Gastrocnemius medialis (tissue), 4 donors: ENCODE data around the gene ANTXR1. TPM values are rescaled to one million over a fixed set of nuclear protein-coding genes. Genes with fewer than 3 reads are reported as not detected.

Experiments used
- ATAC-seq, 2 donors: fragments of 150-250 bp; one replicate each; pipeline ENCODE4 v1.9.1; 2016
- DNase-seq, 2 donors: peaks; one replicate each; pipeline ENCODE4 v3.0.0-alpha.2; 2019
- H3K27ac ChIP-seq, 4 donors: fragments of 200-600 bp; sonication (generic); 1 replicate in 1 of 4; 2 replicates in 3 of 4; pipeline ENCODE4 v1.5.1; 2016 to 2018; ENCODE audit warnings: mild to moderate bottlenecking in 2 of 4, moderate library complexity in 1 of 4
- H3K27me3 ChIP-seq, 3 donors: fragments of 200-600 bp; sonication (generic) in 2 of 3; 1 replicate in 1 of 3; 2 replicates in 2 of 3; pipeline versions ENCODE4 v1.5.1 to v1.6.0; 2016 to 2019; ENCODE audit warnings: mild to moderate bottlenecking in 1 of 3, moderate library complexity in 1 of 3
- H3K36me3 ChIP-seq, 2 donors: fragments of 200-600 bp; sonication (generic) in 1 of 2; one replicate each; pipeline ENCODE4 v1.5.1; 2017 to 2018
- H3K4me1 ChIP-seq, 2 donors: fragments of 200-600 bp; sonication (generic) in 1 of 2; one replicate each; pipeline ENCODE4 v1.5.1; 2016 to 2017; ENCODE audit warnings: mild to moderate bottlenecking in 2 of 2
- H3K4me3 ChIP-seq, 4 donors: fragments of 200-600 bp; sonication (generic) in 3 of 4; 1 replicate in 1 of 4; 2 replicates in 3 of 4; pipeline ENCODE4 v1.5.1; 2016 to 2019; ENCODE audit warnings: mild to moderate bottlenecking in 2 of 4
- H3K9me3 ChIP-seq, 3 donors: fragments of 200-600 bp; sonication (generic) in 2 of 3; 1 replicate in 1 of 3; 2 replicates in 2 of 3; pipeline ENCODE4 v1.5.1; 2016 to 2019
- POLR2A ChIP-seq, 2 donors: fragments of 450-650 bp; IDR thresholded peaks; one replicate each; pipeline ENCODE4 v1.6.1; 2017; ENCODE audit warnings: antibody characterized with exemption in 2 of 2, mild to moderate bottlenecking in 2 of 2, moderate library complexity in 2 of 2
- in situ Hi-C, 4 donors: fragments of 200-750 bp; cut with MboI; loops; one replicate each; pipeline versions ENCODE4 v1.15.0 to v1.8.0; 2017; ENCODE audit warnings: low sequenced_read_pairs in 4 of 4
- intact Hi-C: fragments of 100-400 bp; cut with DNase I; formaldehyde crosslinking; loops from one replicate; pipeline ENCODE4 v1.15.1; 2023; ENCODE audit warnings: low total_unique reads
- total RNA-seq, 4 donors: library from RNA; depleted of rRNA; stranded (reverse); fragments of >200 nt; gene quantifications; one replicate each; pipeline versions ENCODE4 v1.1.0 to v1.2.3, GENCODE V29; 2016
- TF ChIP-seq, protein P1 (sequence below), 5 experiments: fragments of 450-650 bp in 3 of 5; fragments of 200-600 bp in 2 of 5; sonication (generic) in 2 of 5; IDR thresholded peaks in 4 of 5; conservative IDR thresholded peaks in 1 of 5; 1 replicate in 4 of 5; 2 replicates in 1 of 5; pipeline ENCODE4 v1.5.1; 2016 to 2019; ENCODE audit warnings: antibody characterized with exemption in 5 of 5, mild to moderate bottlenecking in 3 of 5, moderate library complexity in 3 of 5

Gene ANTXR1
- total RNA-seq, 4 donors from 2014 or later: 8.0 to 13.6 (median 9.7) TPM

DNA sequence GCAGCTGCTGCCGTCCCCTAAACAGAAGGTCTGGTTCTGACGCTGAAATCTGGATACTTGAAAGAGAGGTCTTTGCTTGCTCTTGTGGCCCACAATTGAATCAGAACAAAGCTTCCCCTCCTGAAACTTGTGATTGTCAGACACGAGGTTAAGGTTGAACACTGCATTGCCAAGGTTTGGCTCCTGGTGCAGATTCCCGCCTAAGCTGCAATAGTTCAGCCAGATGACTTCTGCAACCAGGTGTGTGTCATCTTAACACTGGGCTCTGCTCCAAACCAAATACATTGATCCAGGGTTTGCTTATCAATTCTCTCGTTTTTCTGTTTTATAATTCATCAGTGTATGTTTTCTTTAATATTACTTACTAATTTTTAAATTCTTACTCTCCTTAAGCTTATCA lies 23.9 kb upstream of the ANTXR1 start:
- no peak overlapping the region for H3K4me3 ChIP-seq
- no peak overlapping the region for H3K27ac ChIP-seq
- intact Hi-C loops: no loop called here
- no peak for TF ChIP-seq POLR2A (IDR thresholded peaks at IDR 0.05)
- TF ChIP-seq, protein P1, sequence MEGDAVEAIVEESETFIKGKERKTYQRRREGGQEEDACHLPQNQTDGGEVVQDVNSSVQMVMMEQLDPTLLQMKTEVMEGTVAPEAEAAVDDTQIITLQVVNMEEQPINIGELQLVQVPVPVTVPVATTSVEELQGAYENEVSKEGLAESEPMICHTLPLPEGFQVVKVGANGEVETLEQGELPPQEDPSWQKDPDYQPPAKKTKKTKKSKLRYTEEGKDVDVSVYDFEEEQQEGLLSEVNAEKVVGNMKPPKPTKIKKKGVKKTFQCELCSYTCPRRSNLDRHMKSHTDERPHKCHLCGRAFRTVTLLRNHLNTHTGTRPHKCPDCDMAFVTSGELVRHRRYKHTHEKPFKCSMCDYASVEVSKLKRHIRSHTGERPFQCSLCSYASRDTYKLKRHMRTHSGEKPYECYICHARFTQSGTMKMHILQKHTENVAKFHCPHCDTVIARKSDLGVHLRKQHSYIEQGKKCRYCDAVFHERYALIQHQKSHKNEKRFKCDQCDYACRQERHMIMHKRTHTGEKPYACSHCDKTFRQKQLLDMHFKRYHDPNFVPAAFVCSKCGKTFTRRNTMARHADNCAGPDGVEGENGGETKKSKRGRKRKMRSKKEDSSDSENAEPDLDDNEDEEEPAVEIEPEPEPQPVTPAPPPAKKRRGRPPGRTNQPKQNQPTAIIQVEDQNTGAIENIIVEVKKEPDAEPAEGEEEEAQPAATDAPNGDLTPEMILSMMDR (IDR thresholded peaks at IDR 0.05 in 4 of 5, conservative IDR thresholded peaks at IDR 0.05 in 1 of 5): no peak
- no peaks in the 10 kb centered on the region for H3K27me3 ChIP-seq
- DNase-seq (no peak), ATAC-seq (no peak)
- H3K4me1 ChIP-seq: no peaks in the 10 kb centered on the region
- no peaks in the 10 kb centered on the region for H3K9me3 ChIP-seq
- no peaks in the 10 kb centered on the region for H3K36me3 ChIP-seq
- in situ Hi-C loops: no loop called here

- Histone ChIP-seq H3K27ac (no peak overlapping the region), H3K9me3 (no peaks in the 10 kb centered on the region), H3K4me1 (no peaks in the 10 kb centered on the region), H3K4me3 (no peak overlapping the region), H3K36me3 (no peaks in the 10 kb centered on the region), H3K27me3 (no peaks in the 10 kb centered on the region)
- TF ChIP-seq POLR2A (IDR thresholded peaks at IDR 0.05): no peak
- TF ChIP-seq, protein P1 (IDR thresholded peaks at IDR 0.05 in 4 of 5, conservative IDR thresholded peaks at IDR 0.05 in 1 of 5): no peak
- in situ Hi-C loops (no loop called here), intact Hi-C loops (no loop called here)
- DNase-seq (no peak), ATAC-seq (no peak)
Observed at GRCh38 chr2:68992341-68992740, 20.6 kb upstream of the ANTXR1 start.

DNA sequence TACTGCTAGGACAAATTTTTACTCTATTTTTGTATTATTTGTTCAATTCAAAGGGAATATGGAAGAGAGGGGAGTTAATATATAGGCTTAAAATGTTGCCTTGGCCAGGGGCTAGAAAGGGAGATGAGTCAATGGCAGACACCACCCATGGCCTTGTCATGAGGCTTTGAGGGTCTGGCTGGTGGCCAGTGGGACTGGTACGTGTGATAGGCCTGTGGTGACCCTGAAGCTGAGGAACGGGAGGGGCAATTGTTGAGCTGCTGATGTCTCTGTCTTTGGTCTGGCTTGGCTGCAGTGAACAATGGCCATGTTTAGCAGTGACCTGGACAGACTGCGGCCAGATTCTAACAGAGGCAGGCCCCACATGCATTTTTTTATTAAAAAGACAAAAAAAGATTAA lies 20.0 kb upstream of the ANTXR1 start:
- intact Hi-C loops: no loop called here
- H3K27ac ChIP-seq: no peak overlapping the region
- no peaks in the 10 kb centered on the region for H3K27me3 ChIP-seq

DNA sequence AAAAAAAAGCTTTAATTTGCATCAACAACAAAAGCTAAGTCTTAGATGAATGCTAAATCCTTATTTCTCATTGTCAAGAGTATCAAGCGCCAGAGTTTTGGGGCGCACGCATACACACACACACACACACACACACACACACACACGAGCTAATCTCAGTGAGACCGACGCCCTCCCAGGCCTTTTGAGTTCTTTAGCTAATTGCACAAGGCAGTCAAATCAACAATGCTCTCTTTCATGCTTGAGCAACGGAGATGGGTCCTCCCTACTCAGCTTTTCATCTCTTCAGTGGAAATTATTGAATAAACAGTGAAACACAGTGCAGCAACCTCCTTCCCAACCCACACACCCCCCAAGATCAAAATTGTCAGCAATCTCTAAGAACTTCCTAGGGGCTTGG lies 19.3 kb upstream of the ANTXR1 start:
- TF ChIP-seq POLR2A (IDR thresholded peaks at IDR 0.05): no peak
- TF ChIP-seq, protein P1 (IDR thresholded peaks at IDR 0.05 in 4 of 5, conservative IDR thresholded peaks at IDR 0.05 in 1 of 5): no peak
- H3K4me3 ChIP-seq: no peak overlapping the region
- in situ Hi-C loops: no loop called here
- ATAC-seq (no peak), DNase-seq (no peak)
- no peaks in the 10 kb centered on the region for H3K9me3 ChIP-seq
- intact Hi-C loops: no loop called here
- H3K27ac ChIP-seq: no peak overlapping the region
- no peaks in the 10 kb centered on the region for H3K36me3 ChIP-seq
- no peaks in the 10 kb centered on the region for H3K27me3 ChIP-seq
- H3K4me1 ChIP-seq: no peaks in the 10 kb centered on the region

More for the DNA sequence above, 20.0 kb upstream of the ANTXR1 start:
- TF ChIP-seq, protein P1 (IDR thresholded peaks at IDR 0.05 in 4 of 5, conservative IDR thresholded peaks at IDR 0.05 in 1 of 5): no peak
- TF ChIP-seq POLR2A (IDR thresholded peaks at IDR 0.05): no peak
- H3K4me1 ChIP-seq: no peaks in the 10 kb centered on the region
- no peak overlapping the region for H3K4me3 ChIP-seq
- no peak for ATAC-seq
- no peaks in the 10 kb centered on the region for H3K36me3 ChIP-seq
- no peaks in the 10 kb centered on the region for H3K9me3 ChIP-seq
- in situ Hi-C loops: no loop called here
- DNase-seq: no peak

GRCh38 chr2:68994864-68995263 lies 18.1 kb upstream of the ANTXR1 start:
- in situ Hi-C loops: no loop called here

More at GRCh38 chr2:68994864-68995263, 18.1 kb upstream of the ANTXR1 start:
- Histone ChIP-seq H3K27me3 (no peaks in the 10 kb centered on the region), H3K4me1 (no peaks in the 10 kb centered on the region), H3K27ac (no peak overlapping the region), H3K4me3 (no peak overlapping the region), H3K36me3 (no peaks in the 10 kb centered on the region), H3K9me3 (no peaks in the 10 kb centered on the region)
- TF ChIP-seq POLR2A (IDR thresholded peaks at IDR 0.05): no peak
- TF ChIP-seq, protein P1 (IDR thresholded peaks at IDR 0.05 in 4 of 5, conservative IDR thresholded peaks at IDR 0.05 in 1 of 5): no peak
- DNase-seq (peak; percentile 13 to 60), ATAC-seq (peak in 1 of 2 donors; percentile 51)
- intact Hi-C loops: no loop called here
